SJCRH30 (cell line): ENCODE measurements around the gene ZPR1. TPM values are rescaled to one million over a fixed set of nuclear protein-coding genes. Genes with fewer than 3 reads are reported as not detected.

ENCODE experiments used
- DNase-seq, 2 experiments: peaks; one replicate each; pipeline ENCODE4 v3.0.0-alpha.2; 2015 to 2020
- H3K27ac ChIP-seq: fragments of 250-450 bp; sonication (Bioruptor Pico); 2 replicates; pipeline ENCODE4 v1.5.1; 2020; ENCODE audit warnings: mild to moderate bottlenecking, moderate library complexity
- H3K27me3 ChIP-seq: fragments of 250-450 bp; sonication (Bioruptor Pico); 2 replicates; pipeline ENCODE4 v1.5.1; 2020; ENCODE audit warnings: mild to moderate bottlenecking, moderate library complexity
- H3K36me3 ChIP-seq: fragments of 250-450 bp; sonication (Bioruptor Pico); 2 replicates; pipeline ENCODE4 v1.5.1; 2020; ENCODE audit warnings: mild to moderate bottlenecking, moderate library complexity
- H3K4me1 ChIP-seq: fragments of 250-450 bp; sonication (Bioruptor Pico); 2 replicates; pipeline ENCODE4 v1.5.1; 2020; ENCODE audit warnings: mild to moderate bottlenecking, moderate library complexity
- H3K4me3 ChIP-seq: fragments of 250-450 bp; sonication (Bioruptor Pico); 2 replicates; pipeline ENCODE4 v1.5.1; 2020; ENCODE audit warnings: mild to moderate bottlenecking, moderate library complexity
- H3K9me3 ChIP-seq: fragments of 250-450 bp; sonication (Bioruptor Pico); replicated peaks from 2 replicates; pipeline ENCODE4 v1.5.1; 2020; ENCODE audit warnings: mild to moderate bottlenecking, moderate library complexity
- total RNA-seq: library from RNA; depleted of rRNA; stranded (reverse); fragments of >200 nt; shearing (Covaris generic); gene quantifications from 2 replicates; pipeline ENCODE4 v1.2.3, GENCODE V29; 2014; rRNA removed

ZPR1 gene
- total RNA-seq, 1 experiment from 2014 or later = 42.3 TPM

GRCh38 chr11:116730601-116731000 lies 57.2 kb downstream of the ZPR1 start:
- Histone ChIP-seq H3K9me3 (no peaks in the 10 kb centered on the region), H3K4me1 (no peaks in the 10 kb centered on the region), H3K4me3 (no peak overlapping the region), H3K36me3 (no peaks in the 10 kb centered on the region), H3K27me3 (no peaks in the 10 kb centered on the region), H3K27ac (no peak overlapping the region)
- DNase-seq = no peak

GRCh38 chr11:116730241-116730561 lies 57.6 kb downstream of the ZPR1 start:
- Histone ChIP-seq H3K9me3 (no peaks in the 10 kb centered on the region), H3K27me3 (no peaks in the 10 kb centered on the region), H3K4me3 (no peak overlapping the region)

GRCh38 chr11:116729501-116730240 lies 58.2 kb downstream of the ZPR1 start:
- H3K4me1 ChIP-seq = no peaks in the 10 kb centered on the region
- no peak overlapping the region for H3K4me3 ChIP-seq
- no peak overlapping the region for H3K27ac ChIP-seq
- no peak for DNase-seq
- no peaks in the 10 kb centered on the region for H3K27me3 ChIP-seq
- H3K9me3 ChIP-seq = no peaks in the 10 kb centered on the region
- H3K36me3 ChIP-seq = no peaks in the 10 kb centered on the region

More at GRCh38 chr11:116730241-116730561, 57.6 kb downstream of the ZPR1 start:
- H3K27ac ChIP-seq = no peak overlapping the region
- H3K4me1 ChIP-seq = no peaks in the 10 kb centered on the region
- H3K36me3 ChIP-seq = no peaks in the 10 kb centered on the region
- DNase-seq = no peak

- H3K27me3 ChIP-seq = no peaks in the 10 kb centered on the region
Measured at GRCh38 chr11:116727990-116728389, 59.8 kb downstream of the ZPR1 start.

GRCh38 chr11:116725434-116726221 lies 62.2 kb downstream of the ZPR1 start:
- H3K27ac ChIP-seq = no peak overlapping the region
- DNase-seq = no peak
- H3K4me3 ChIP-seq = no peak overlapping the region
- no peaks in the 10 kb centered on the region for H3K9me3 ChIP-seq
- no peaks in the 10 kb centered on the region for H3K36me3 ChIP-seq
- no peaks in the 10 kb centered on the region for H3K4me1 ChIP-seq
- H3K27me3 ChIP-seq = no peaks in the 10 kb centered on the region

More at GRCh38 chr11:116727990-116728389, 59.8 kb downstream of the ZPR1 start:
- H3K9me3 ChIP-seq = no peaks in the 10 kb centered on the region
- peak; percentile 22 to 34 for DNase-seq
- H3K36me3 ChIP-seq = no peaks in the 10 kb centered on the region
- H3K4me1 ChIP-seq = no peaks in the 10 kb centered on the region
- H3K27ac ChIP-seq = no peak overlapping the region
- H3K4me3 ChIP-seq = no peak overlapping the region

- Histone ChIP-seq H3K4me3 (no peak overlapping the region), H3K27me3 (no peaks in the 10 kb centered on the region), H3K4me1 (no peaks in the 10 kb centered on the region), H3K27ac (no peak overlapping the region), H3K9me3 (no peaks in the 10 kb centered on the region), H3K36me3 (no peaks in the 10 kb centered on the region)
- no peak for DNase-seq
Measured at GRCh38 chr11:116724813-116725212, 63.0 kb downstream of the ZPR1 start.

Other genes with a start within 250 kb of the ZPR1 start
- gene BUD13, start 15.0 kb downstream of the ZPR1 start, total RNA-seq = 21.6 and 21.7 TPM in 2 replicates
- not detected in 2 replicates for gene APOA5, start 3.9 kb upstream of the ZPR1 start, total RNA-seq
- gene APOA4, start 35.3 kb upstream of the ZPR1 start, total RNA-seq = not detected in 2 replicates
- not detected in 2 replicates for gene APOC3, start 41.9 kb upstream of the ZPR1 start, total RNA-seq
- gene APOA1, start 49.6 kb upstream of the ZPR1 start, total RNA-seq = not detected in 2 replicates